Naive thymus-derived CD8-positive, alpha-beta T cell (primary cell): ENCODE results near the gene NCAM2. TPM values are rescaled to one million over a fixed set of nuclear protein-coding genes. Genes with fewer than 3 reads are reported as not detected.

Experiments
- ATAC-seq, 2 donors: fragments of 150-1000 bp; cut with Tn5 transposase in 1 of 2; sonication (Bioruptor Pico), chemical (Tn5 transposase) in 1 of 2; 1 replicate in 1 of 2; 2 replicates in 1 of 2; pipeline ENCODE4 v1.10.0; 2021; ENCODE audit warnings: mild to moderate bottlenecking in 2 of 2, moderate library complexity in 2 of 2
- POLR2A ChIA-PET: fragments of 350-600 bp; sonication (Branson Sonifier 250); formaldehyde crosslinking; loops from one replicate; lab custom pipeline; 2021; ENCODE audit warnings: antibody characterized with exemption; lab: Charles Lee
- DNase-seq, 10 donors: peaks; one replicate each; pipeline versions ENCODE4 v3.0.0 to v3.0.0-alpha.2; 2020 to 2022
- H3K27ac Mint-ChIP-seq, 10 donors: one replicate each; pipeline ENCODE4 v1.8.0; 2020 to 2022; ENCODE audit warnings: mild to moderate bottlenecking in 10 of 10, mixed read lengths in 10 of 10, moderate library complexity in 4 of 10, inconsistent platforms in 1 of 10
- H3K27me3 Mint-ChIP-seq, 5 donors: one replicate each; pipeline ENCODE4 v1.8.0; 2021 to 2022; ENCODE audit warnings: mixed read lengths in 5 of 5
- H3K36me3 Mint-ChIP-seq, 3 donors: one replicate each; pipeline ENCODE4 v1.8.0; 2020 to 2022; ENCODE audit warnings: mixed read lengths in 3 of 3, mild to moderate bottlenecking in 2 of 3, inconsistent platforms in 1 of 3
- H3K4me1 Mint-ChIP-seq, 4 donors: one replicate each; pipeline ENCODE4 v1.8.0; 2021 to 2022; ENCODE audit warnings: mixed read lengths in 4 of 4
- H3K4me3 Mint-ChIP-seq, 10 donors: one replicate each; pipeline ENCODE4 v1.8.0; 2020 to 2022; ENCODE audit warnings: mild to moderate bottlenecking in 10 of 10, mixed read lengths in 10 of 10, moderate library complexity in 6 of 10, inconsistent platforms in 1 of 10
- H3K9me3 Mint-ChIP-seq, 9 donors: one replicate each; pipeline ENCODE4 v1.8.0; 2020 to 2022; ENCODE audit warnings: mixed read lengths in 9 of 9, mild to moderate bottlenecking in 3 of 9, inconsistent platforms in 1 of 9, moderate library complexity in 1 of 9
- polyA plus RNA-seq, 3 donors: library from polyadenylated mRNA; unstranded; fragments of 300-500 nt; fragmentation: Illumina TruSeq; gene quantifications; one replicate each; pipeline ENCODE4 v1.2.3, GENCODE V29; 2021
- total RNA-seq, 8 experiments: library from RNA in 2 of 8; stranded (reverse) in 2 of 8; gene quantifications; one replicate each; pipeline ENCODE4 v1.2.3 and lab custom pipeline; 2021 to 2026

NCAM2 gene
- total RNA-seq (not detected), polyA plus RNA-seq (not detected), total RNA-seq (lab: John Stamatoyannopoulos, UW) (0 to 0.26 (median 0) reads per million in 6 experiments)

DNA sequence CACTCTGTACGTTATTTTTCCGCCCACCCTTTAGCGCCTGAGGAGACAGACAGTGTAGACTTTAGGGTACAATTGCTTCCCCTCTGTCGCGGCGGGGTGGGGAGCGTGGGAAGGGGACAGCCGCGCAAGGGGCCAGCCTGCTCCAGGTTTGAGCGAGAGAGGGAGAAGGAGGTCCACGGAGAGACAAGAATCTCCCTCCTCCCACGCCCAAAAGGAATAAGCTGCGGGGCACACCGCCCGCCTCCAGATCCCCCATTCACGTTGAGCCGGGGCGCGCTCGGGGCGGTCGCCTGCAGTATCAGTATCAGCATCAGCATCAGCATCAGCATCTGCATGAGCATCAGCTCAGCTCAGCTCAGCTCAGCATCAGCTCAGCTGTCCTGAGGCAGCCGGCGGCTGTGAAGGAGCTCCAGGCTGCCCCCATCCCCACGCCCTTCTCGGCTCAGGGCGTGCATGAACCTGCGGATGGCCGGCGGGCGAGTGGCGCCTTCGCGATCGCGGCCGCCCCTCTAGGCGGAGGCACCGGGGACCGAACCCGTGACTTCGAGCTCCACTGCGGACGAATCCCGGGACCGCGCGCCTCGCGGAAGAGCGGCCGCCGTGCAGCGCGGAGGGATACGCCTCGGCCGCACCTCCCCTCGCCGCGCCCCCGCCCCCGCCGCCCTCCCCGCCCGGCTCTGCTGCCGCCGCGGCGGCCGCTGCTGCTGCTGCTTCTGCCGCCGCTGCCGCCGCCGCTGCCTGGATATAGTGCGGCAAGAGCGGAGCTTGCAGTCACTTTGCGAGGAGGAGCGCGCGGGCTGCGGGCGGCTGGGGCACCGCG lies at the start of gene NCAM2:
TSS of gene NCAM2 (plus strand) at position 774 of the 820 bp plus-strand sequence.
- POLR2A ChIA-PET: no interaction called here
- Mint-ChIP-seq H3K27ac (peak within 1 kb of the TSS in 5 of 10 donors; percentile 30 to 56 (median 47)), H3K4me3 (peak within 1 kb of the TSS; percentile 60 to 86 (median 82)), H3K36me3 (no peaks in the 10 kb centered on the region), H3K4me1 (peaks cover 2 to 19% (median 15%) of the 10 kb centered on the region in 4 donors), H3K9me3 (no peaks in the 10 kb centered on the region), H3K27me3 (peaks cover 15 to 38% (median 29%) of the 10 kb centered on the region in 5 donors)
- DNase-seq (peak; percentile 38 to 77 (median 60)), ATAC-seq (peak; percentile 75 to 87)

DNA sequence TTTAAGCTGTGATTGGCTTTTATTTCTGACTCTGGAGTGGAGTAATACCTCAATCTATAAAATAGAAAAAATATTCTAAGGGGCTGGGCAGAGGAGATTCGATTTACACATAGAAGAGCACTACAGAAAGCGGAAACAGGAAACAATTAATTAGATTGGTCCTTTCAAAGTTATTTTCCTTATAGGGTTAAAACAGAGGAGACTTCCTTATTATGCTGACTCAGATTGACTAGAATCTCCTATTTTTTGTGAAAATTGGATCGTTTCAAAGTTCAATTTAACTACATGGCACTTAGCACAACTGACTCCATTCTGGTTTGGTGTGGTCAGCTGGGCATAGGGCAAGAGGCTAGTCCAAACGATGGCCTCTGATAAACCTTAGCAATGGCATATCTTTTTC lies 48.3 kb upstream of the NCAM2 start:
- Mint-ChIP-seq H3K36me3 (no peaks in the 10 kb centered on the region), H3K9me3 (peaks cover 0 to 6% (median 0%) of the 10 kb centered on the region in 9 donors), H3K27ac (no peak overlapping the region), H3K4me3 (no peak overlapping the region), H3K4me1 (no peaks in the 10 kb centered on the region), H3K27me3 (no peaks in the 10 kb centered on the region)
- POLR2A ChIA-PET: no interaction called here
- DNase-seq (no peak), ATAC-seq (no peak)

DNA sequence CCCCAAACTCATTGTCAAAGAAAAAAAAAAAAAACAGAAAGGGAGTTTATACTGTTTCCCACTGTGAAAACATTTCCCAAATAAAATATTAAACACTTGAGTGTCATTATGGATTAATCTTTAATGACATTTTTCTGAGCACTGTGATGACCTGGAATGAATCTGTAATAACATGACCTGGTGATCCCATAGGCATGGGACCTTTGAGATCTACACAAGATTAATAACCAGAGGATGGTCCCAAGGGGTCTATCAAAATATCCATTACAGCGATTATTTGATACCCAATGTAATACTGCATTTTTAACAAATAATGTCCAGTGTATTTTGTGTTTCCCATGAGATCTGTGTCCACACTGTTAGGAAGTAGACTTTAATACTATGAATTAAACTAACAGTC lies 32.4 kb upstream of the NCAM2 start:
- Mint-ChIP-seq H3K27ac (no peak overlapping the region), H3K4me3 (no peak overlapping the region), H3K9me3 (no peaks in the 10 kb centered on the region), H3K4me1 (no peaks in the 10 kb centered on the region), H3K27me3 (peaks cover 0 to 2% (median 0%) of the 10 kb centered on the region in 5 donors), H3K36me3 (no peaks in the 10 kb centered on the region)
- DNase-seq (no peak), ATAC-seq (no peak)
- POLR2A ChIA-PET: no interaction called here

DNA sequence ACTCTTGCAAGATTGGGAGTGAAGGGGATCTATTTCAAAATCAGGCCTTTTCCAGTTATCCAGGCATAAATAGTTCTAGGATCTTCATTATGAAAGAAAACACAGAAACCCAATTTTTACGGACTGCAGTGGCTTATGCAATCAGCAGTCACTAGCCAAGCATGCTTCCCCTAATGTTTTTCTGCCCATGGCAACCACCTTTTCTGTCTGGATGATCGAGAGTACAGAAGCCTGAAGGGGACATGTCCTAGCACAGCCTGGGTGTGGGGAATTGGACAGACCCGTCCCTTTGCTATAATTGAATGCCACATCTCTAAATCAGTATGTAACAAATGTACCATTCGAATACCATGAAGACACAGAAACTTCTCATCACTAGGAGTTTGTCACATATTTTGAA lies 29.8 kb upstream of the NCAM2 start:
- POLR2A ChIA-PET: no interaction called here
- no peak for DNase-seq
- ATAC-seq: no peak
- Mint-ChIP-seq H3K4me3 (no peak overlapping the region), H3K36me3 (no peaks in the 10 kb centered on the region), H3K4me1 (no peaks in the 10 kb centered on the region), H3K27ac (no peak overlapping the region), H3K27me3 (peaks cover 0 to 2% (median 0%) of the 10 kb centered on the region in 5 donors), H3K9me3 (no peaks in the 10 kb centered on the region)

DNA sequence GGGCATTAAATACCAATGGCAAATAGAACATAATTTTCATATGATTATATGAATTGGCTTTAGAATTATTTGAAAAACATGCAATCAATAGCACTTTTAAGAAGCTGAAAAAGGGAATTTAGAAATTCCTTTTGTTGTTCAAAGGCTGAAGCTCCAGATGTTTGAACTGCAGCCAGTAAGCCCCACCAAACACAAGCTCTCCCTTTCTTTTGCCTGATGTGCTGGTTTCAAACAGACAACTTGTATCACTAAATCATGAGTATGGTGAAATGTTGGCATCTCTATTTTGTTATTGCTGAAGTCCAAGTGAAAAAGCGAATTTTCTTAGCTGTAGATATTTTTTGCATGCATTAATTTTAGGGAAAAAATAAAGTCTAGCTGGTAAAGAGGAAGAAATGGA lies 27.5 kb upstream of the NCAM2 start:
- H3K27ac Mint-ChIP-seq: no peak overlapping the region
- no peaks in the 10 kb centered on the region for H3K4me1 Mint-ChIP-seq

DNA sequence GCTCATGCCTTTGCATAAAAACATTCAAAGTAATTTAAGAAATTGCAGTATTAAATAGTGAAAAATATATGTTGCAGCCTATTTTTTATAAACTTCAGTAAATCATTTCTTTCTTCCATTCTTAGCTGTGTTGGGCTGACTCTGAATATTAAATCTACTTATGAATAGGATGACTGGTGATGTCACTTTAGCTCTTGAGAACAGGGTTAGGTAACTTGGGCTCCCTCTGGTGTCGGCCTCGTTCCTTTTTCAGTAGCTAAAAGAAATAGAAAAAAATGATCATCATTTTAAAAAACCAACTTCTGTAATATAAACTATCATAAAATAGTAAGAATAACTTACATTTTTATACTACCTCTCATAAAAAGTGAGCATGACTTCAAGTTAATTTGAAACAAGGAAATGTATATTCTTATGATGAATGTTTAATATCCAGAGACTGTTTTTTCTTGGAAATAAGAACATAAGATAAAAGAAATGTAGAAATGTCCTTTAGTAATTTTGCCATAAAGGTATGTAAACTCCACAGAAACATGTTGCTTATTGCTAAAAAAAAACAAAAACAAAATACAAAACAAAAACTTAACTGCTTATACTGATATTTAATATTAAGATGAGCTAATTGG lies 26.8 kb upstream of the NCAM2 start:
- no peak overlapping the region for H3K27ac Mint-ChIP-seq
- POLR2A ChIA-PET: no interaction called here
- no peak for ATAC-seq
- H3K4me1 Mint-ChIP-seq: no peaks in the 10 kb centered on the region
- peak in 2 of 10 donors; percentile 4 to 12 for DNase-seq
- no peaks in the 10 kb centered on the region for H3K36me3 Mint-ChIP-seq
- peaks cover 0 to 2% (median 0%) of the 10 kb centered on the region in 5 donors for H3K27me3 Mint-ChIP-seq
- H3K4me3 Mint-ChIP-seq: no peak overlapping the region
- H3K9me3 Mint-ChIP-seq: no peaks in the 10 kb centered on the region

More for the DNA sequence above, 27.5 kb upstream of the NCAM2 start:
- Mint-ChIP-seq H3K27me3 (peaks cover 0 to 2% (median 0%) of the 10 kb centered on the region in 5 donors), H3K36me3 (no peaks in the 10 kb centered on the region), H3K9me3 (no peaks in the 10 kb centered on the region), H3K4me3 (no peak overlapping the region)
- no peak for DNase-seq
- ATAC-seq: no peak
- POLR2A ChIA-PET: no interaction called here

DNA sequence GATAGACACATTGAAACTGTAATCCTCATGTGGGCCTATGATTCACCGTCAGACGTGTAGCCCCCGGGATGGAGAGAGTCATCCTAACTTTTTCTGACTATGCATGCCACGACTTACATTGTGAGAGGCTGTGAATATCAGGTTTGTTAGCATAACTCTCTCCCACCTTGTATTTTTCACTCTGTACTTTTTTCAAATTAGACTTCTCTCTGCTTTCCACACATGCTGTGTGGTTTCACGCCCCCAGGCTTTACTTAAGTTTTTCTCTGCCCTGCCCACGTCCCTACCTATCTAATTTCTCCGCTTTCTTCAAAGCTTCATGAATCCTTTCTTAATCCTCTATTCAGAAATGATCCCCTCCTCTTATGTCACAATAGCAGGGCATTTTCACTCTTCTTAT lies 3.4 kb upstream of the NCAM2 start:
- POLR2A ChIA-PET: no interaction called here
- no peak for DNase-seq
- Mint-ChIP-seq H3K36me3 (no peaks in the 10 kb centered on the region), H3K9me3 (no peaks in the 10 kb centered on the region), H3K27me3 (peaks cover 2 to 18% (median 13%) of the 10 kb centered on the region in 5 donors), H3K4me1 (peaks cover 2 to 19% (median 13%) of the 10 kb centered on the region in 4 donors), H3K27ac (no peak overlapping the region), H3K4me3 (no peak overlapping the region)
- ATAC-seq: no peak

DNA sequence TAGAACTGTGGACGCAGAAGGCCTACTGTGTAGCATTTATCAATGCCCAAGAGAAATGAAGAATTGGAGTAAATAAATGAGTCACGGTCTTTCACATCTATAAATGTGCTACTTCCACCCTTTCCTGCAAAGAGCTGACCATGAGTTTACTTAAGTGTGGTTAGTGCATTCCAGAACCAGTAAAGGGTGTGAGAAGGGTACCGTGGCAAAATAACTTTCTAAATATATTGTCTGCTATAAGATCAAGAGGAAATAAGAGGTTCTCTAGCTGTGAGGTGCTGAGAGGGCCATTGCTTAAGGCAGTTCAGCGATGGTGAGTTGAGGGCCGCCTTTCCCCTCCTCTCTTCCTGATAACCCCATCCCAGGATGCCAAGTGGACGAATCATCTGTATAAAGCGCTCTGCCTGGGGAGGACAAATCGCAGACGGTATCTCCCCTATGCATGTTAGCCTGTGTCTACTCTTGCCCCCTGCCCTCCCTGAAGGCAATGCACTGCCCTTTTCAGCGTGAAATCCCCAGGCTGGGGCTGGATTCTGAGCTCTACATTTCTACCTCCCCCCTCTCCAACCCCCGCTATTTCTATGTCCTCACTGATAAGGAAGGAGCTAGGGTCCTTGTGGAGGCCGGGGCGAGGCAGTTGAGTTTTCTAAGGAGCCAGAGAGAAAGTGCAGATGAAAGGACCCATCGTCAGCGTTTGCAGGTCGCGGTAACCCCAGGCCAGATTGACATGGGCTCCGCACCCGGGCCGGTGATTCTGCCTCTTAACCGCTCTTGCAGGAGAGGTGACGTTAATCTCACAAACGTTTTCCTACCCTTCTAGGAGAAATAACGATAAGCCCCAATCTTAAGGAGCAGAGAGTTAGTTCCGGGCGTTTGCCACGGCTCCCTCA lies 1.5 kb upstream of the NCAM2 start:
- ATAC-seq: no peak
- H3K4me1 Mint-ChIP-seq: peaks cover 2 to 19% (median 15%) of the 10 kb centered on the region in 4 donors
- H3K36me3 Mint-ChIP-seq: no peaks in the 10 kb centered on the region
- POLR2A ChIA-PET: no interaction called here
- H3K4me3 Mint-ChIP-seq: peak overlapping the region; percentile 56 to 83 (median 74)
- DNase-seq: peak in 1 of 10 donors; percentile 2
- peak overlapping the region in 2 of 10 donors; percentile 51 to 58 for H3K27ac Mint-ChIP-seq
- H3K27me3 Mint-ChIP-seq: peaks cover 9 to 31% (median 26%) of the 10 kb centered on the region in 5 donors
- no peaks in the 10 kb centered on the region for H3K9me3 Mint-ChIP-seq

DNA sequence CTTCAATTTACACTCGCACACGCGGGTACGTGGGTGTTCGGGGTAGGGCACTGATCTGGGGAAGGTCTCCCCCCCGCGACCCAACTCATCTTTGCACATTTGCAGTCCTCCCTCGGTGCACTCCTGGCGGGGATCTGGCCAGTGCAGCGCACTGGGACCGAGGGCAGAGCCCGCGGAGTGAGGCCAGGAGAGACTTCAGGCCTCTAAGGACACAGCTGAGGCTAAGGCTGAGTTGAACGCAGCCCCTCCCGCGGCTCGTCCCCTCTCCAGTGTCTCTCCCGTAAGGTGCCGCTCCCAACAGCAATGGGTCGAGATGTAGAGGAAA lies 936 bp upstream of the NCAM2 start:
- POLR2A ChIA-PET: no interaction called here
- Mint-ChIP-seq H3K9me3 (no peaks in the 10 kb centered on the region), H3K36me3 (no peaks in the 10 kb centered on the region), H3K4me1 (peaks cover 2 to 19% (median 15%) of the 10 kb centered on the region in 4 donors), H3K4me3 (peak overlapping the region; percentile 54 to 83 (median 74)), H3K27me3 (peaks cover 15 to 37% (median 29%) of the 10 kb centered on the region in 5 donors), H3K27ac (peak overlapping the region in 2 of 10 donors; percentile 2 to 30)
- ATAC-seq: peak; percentile 4 to 12
- DNase-seq: peak in 2 of 10 donors; percentile 28 to 59

DNA sequence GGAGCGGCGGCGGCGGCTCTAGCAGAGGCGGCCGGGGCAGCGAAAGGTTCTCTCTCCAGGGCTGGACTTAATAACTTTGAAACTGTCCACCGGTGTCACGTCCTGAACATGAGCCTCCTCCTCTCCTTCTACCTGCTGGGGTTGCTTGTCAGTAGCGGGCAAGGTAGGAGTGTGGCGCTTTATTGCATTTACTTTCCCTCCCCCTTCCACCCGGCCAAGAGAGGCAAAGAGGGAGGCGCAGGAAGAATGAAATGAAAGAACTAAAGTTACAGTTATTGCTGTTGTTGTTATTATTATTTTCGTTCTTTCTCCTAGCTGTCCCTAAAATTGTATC lies 214 bp downstream of the NCAM2 start:
- Mint-ChIP-seq H3K9me3 (no peaks in the 10 kb centered on the region), H3K4me3 (peak overlapping the region; percentile 60 to 86 (median 80)), H3K36me3 (no peaks in the 10 kb centered on the region), H3K27ac (peak overlapping the region in 4 of 10 donors; percentile 46 to 56 (median 50)), H3K27me3 (peaks cover 15 to 38% (median 29%) of the 10 kb centered on the region in 5 donors), H3K4me1 (peaks cover 2 to 19% (median 15%) of the 10 kb centered on the region in 4 donors)
- ATAC-seq (peak; percentile 35 to 37), DNase-seq (no peak)
- POLR2A ChIA-PET: no interaction called here

DNA sequence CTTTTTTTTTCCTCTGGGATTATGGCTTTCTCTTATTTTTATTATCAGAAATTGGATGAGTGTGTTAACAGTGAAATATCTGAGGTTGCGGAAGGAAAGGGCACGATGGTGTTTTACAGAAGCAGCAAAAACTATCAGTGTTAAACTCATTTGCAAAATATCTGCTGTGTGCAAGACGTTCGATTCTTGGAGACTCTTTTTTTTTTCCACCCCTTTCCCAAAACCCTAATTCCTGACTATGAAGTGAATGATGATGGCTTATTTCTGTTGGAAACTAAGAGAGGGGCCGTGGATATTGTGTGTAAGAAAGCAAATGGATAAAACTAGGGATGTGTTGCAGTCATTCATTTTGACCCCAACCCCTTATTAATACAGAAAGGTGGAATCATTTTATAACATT lies 677 bp downstream of the NCAM2 start:
- Mint-ChIP-seq H3K4me1 (peaks cover 2 to 19% (median 15%) of the 10 kb centered on the region in 4 donors), H3K36me3 (no peaks in the 10 kb centered on the region), H3K27me3 (peaks cover 15 to 38% (median 29%) of the 10 kb centered on the region in 5 donors), H3K9me3 (no peaks in the 10 kb centered on the region), H3K4me3 (peak overlapping the region; percentile 60 to 86 (median 80)), H3K27ac (peak overlapping the region in 1 of 10 donors; percentile 23)
- DNase-seq (no peak), ATAC-seq (no peak)
- POLR2A ChIA-PET: no interaction called here

DNA sequence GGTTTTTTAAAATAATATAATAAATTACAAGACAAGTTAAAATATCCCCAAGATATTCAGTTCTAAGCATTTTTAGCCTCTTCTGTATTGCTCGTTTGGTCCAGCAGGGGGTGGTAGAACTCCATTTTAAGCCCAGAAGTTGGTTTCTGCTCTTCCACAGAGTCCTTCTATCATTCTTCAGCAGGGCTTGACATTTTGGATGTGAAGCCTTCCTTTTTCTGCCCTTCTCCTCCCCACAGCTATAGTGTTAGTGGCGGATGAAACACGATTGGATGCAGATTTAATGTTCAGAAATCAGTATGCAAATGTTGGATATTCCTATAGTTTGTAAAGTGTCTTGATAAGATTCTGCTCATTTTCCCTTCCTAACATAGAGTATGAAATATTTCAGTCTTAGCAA lies 1.4 kb downstream of the NCAM2 start:
- Mint-ChIP-seq H3K27me3 (peaks cover 16 to 42% (median 29%) of the 10 kb centered on the region in 5 donors), H3K4me1 (peaks cover 2 to 19% (median 15%) of the 10 kb centered on the region in 4 donors), H3K4me3 (peak overlapping the region in 4 of 10 donors; percentile 5 to 17 (median 10)), H3K27ac (no peak overlapping the region), H3K9me3 (no peaks in the 10 kb centered on the region), H3K36me3 (no peaks in the 10 kb centered on the region)
- no peak for ATAC-seq
- peak in 4 of 10 donors; percentile 22 to 41 (median 35) for DNase-seq
- POLR2A ChIA-PET: no interaction called here
